Naive thymus-derived CD4-positive, alpha-beta T cell (primary cell): Measurements from ENCODE around the gene B4GALNT3. TPM values are rescaled to one million over a fixed set of nuclear protein-coding genes. Genes with fewer than 3 reads are reported as not detected.

Experiments used
- ATAC-seq: fragments of 150-1000 bp; cut with Tn5 transposase; 2 replicates; pipeline ENCODE4 v1.10.0; 2021; ENCODE audit warnings: mild to moderate bottlenecking, moderate library complexity
- CTCF ChIA-PET: fragments of 350-600 bp; sonication (Branson Sonifier 250); formaldehyde crosslinking; loops from one replicate; lab custom pipeline; 2021; ENCODE audit warnings: antibody characterized with exemption; lab: Charles Lee
- POLR2A ChIA-PET: fragments of 350-600 bp; sonication (Branson Sonifier 250); formaldehyde crosslinking; loops from one replicate; lab custom pipeline; 2021; ENCODE audit warnings: antibody characterized with exemption, inconsistent platforms; lab: Charles Lee
- DNase-seq, 9 donors: peaks; one replicate each; pipeline versions ENCODE4 v3.0.0 to v3.0.0-alpha.2; 2020 to 2022; ENCODE audit warnings: mixed read lengths in 1 of 9
- H3K27ac ChIP-seq: one replicate; pipeline ENCODE4 v1.7.0; 2013; ENCODE audit warnings: mild to moderate bottlenecking, low read depth, low read length, moderate library complexity
- H3K27me3 ChIP-seq, 2 donors: one replicate each; pipeline ENCODE4 v1.7.0; 2013; ENCODE audit warnings: low read length in 2 of 2, mild to moderate bottlenecking in 2 of 2, moderate library complexity in 2 of 2; ENCODE audit not compliant: control insufficient read depth in 2 of 2, insufficient read depth in 2 of 2
- H3K36me3 ChIP-seq, 3 experiments: 1 replicate in 2 of 3; 2 replicates in 1 of 3; pipeline ENCODE4 v1.7.0; 2013; ENCODE audit warnings: low read length in 3 of 3, mild to moderate bottlenecking in 3 of 3, moderate library complexity in 1 of 3; ENCODE audit not compliant: insufficient read depth in 3 of 3, control insufficient read depth in 2 of 3
- H3K4me1 ChIP-seq, 2 donors: one replicate each; pipeline ENCODE4 v1.7.0; 2013; ENCODE audit warnings: low read length in 2 of 2, mild to moderate bottlenecking in 2 of 2, moderate library complexity in 1 of 2; ENCODE audit not compliant: control insufficient read depth in 2 of 2, insufficient read depth in 2 of 2
- H3K4me3 ChIP-seq: 2 replicates; pipeline ENCODE4 v1.7.0; 2013; ENCODE audit warnings: mild to moderate bottlenecking, low read length
- H3K9me3 ChIP-seq, 3 experiments: 1 replicate in 2 of 3; 2 replicates in 1 of 3; pipeline ENCODE4 v1.7.0; 2013; ENCODE audit warnings: low read length in 3 of 3; ENCODE audit not compliant: control insufficient read depth in 2 of 3
- H3K27ac Mint-ChIP-seq, 9 donors: one replicate each; pipeline ENCODE4 v1.8.0; 2020 to 2022; ENCODE audit warnings: mixed read lengths in 9 of 9, mild to moderate bottlenecking in 8 of 9, moderate library complexity in 5 of 9, inconsistent platforms in 2 of 9
- H3K27me3 Mint-ChIP-seq, 5 donors: one replicate each; pipeline ENCODE4 v1.8.0; 2021 to 2022; ENCODE audit warnings: mixed read lengths in 5 of 5, mild to moderate bottlenecking in 1 of 5
- H3K36me3 Mint-ChIP-seq, 5 donors: one replicate each; pipeline ENCODE4 v1.8.0; 2020 to 2022; ENCODE audit warnings: mixed read lengths in 5 of 5, mild to moderate bottlenecking in 3 of 5, inconsistent platforms in 1 of 5
- H3K4me1 Mint-ChIP-seq, 7 donors: one replicate each; pipeline ENCODE4 v1.8.0; 2020 to 2022; ENCODE audit warnings: mixed read lengths in 7 of 7, mild to moderate bottlenecking in 3 of 7, inconsistent platforms in 1 of 7
- H3K4me3 Mint-ChIP-seq, 10 donors: one replicate each; pipeline ENCODE4 v1.8.0; 2020 to 2022; ENCODE audit warnings: mild to moderate bottlenecking in 10 of 10, mixed read lengths in 10 of 10, moderate library complexity in 6 of 10, inconsistent platforms in 2 of 10
- H3K9me3 Mint-ChIP-seq, 11 donors: one replicate each; pipeline ENCODE4 v1.8.0; 2020 to 2022; ENCODE audit warnings: mixed read lengths in 11 of 11, mild to moderate bottlenecking in 4 of 11, inconsistent platforms in 1 of 11, moderate library complexity in 1 of 11
- intact Hi-C, 2 donors: fragments of 100-400 bp; cut with micrococcal nuclease; formaldehyde crosslinking; loops; one replicate each; pipeline ENCODE4 v1.15.1; 2023
- polyA plus RNA-seq, 2 donors: library from polyadenylated mRNA; unstranded; fragments of 300-500 nt; fragmentation: Illumina TruSeq; gene quantifications; one replicate each; pipeline ENCODE4 v1.2.3, GENCODE V29; 2021
- total RNA-seq, 6 experiments: library from RNA in 5 of 6; stranded (reverse) in 5 of 6; gene quantifications; 1 replicate in 5 of 6; 2 replicates in 1 of 6; pipeline ENCODE4 v1.2.3 and lab custom pipeline; 2021 to 2026

B4GALNT3 gene
- total and polyA plus RNA-seq, 7 experiments from 2014 or later, result 0.21 to 12.2 (median 1.3) TPM

GRCh38 chr12:509500-509899, 49.8 kb downstream of the B4GALNT3 start:
- Mint-ChIP-seq H3K27ac (no peak overlapping the region), H3K36me3 (peaks cover 0 to 4% (median 0%) of the 10 kb centered on the region in 5 donors), H3K4me3 (no peak overlapping the region), H3K4me1 (peaks cover 0 to 5% (median 0%) of the 10 kb centered on the region in 7 donors), H3K9me3 (no peaks in the 10 kb centered on the region), H3K27me3 (peaks cover 0 to 17% (median 9%) of the 10 kb centered on the region in 5 donors)
- Histone ChIP-seq H3K27me3 (no peaks in the 10 kb centered on the region), H3K9me3 (no peaks in the 10 kb centered on the region), H3K4me3 (no peak overlapping the region), H3K4me1 (no peaks in the 10 kb centered on the region), H3K36me3 (no peaks in the 10 kb centered on the region), H3K27ac (no peak overlapping the region)
- CTCF ChIA-PET, result no interaction called here
- DNase-seq (no peak), ATAC-seq (no peak)
- intact Hi-C loops, result no loop called here
- POLR2A ChIA-PET, result no interaction called here

- Histone ChIP-seq H3K36me3 (no peaks in the 10 kb centered on the region), H3K27ac (no peak overlapping the region), H3K4me3 (no peak overlapping the region), H3K4me1 (no peaks in the 10 kb centered on the region), H3K9me3 (no peaks in the 10 kb centered on the region), H3K27me3 (no peaks in the 10 kb centered on the region)
- POLR2A ChIA-PET, result interaction anchor here (0.7 kb wide), 1 partner anchor 52 kb away, joined by 4 read pairs; no protein-coding TSS in a partner anchor
- Mint-ChIP-seq H3K9me3 (no peaks in the 10 kb centered on the region), H3K27ac (no peak overlapping the region), H3K4me3 (no peak overlapping the region), H3K27me3 (peaks cover 0 to 15% (median 9%) of the 10 kb centered on the region in 5 donors), H3K36me3 (peaks cover 0 to 4% (median 0%) of the 10 kb centered on the region in 5 donors), H3K4me1 (peaks cover 0 to 5% (median 0%) of the 10 kb centered on the region in 7 donors)
- DNase-seq, result no peak
- ATAC-seq, result no peak
- intact Hi-C loops, result no loop called here
- CTCF ChIA-PET, result interaction anchor here (0.7 kb wide), 1 partner anchor 111 kb away, joined by 4 read pairs; no protein-coding TSS in a partner anchor
Measured at GRCh38 chr12:510071-510825, 50.5 kb downstream of the B4GALNT3 start.

GRCh38 chr12:512933-513332, 53.2 kb downstream of the B4GALNT3 start:
- H3K9me3 Mint-ChIP-seq, result no peaks in the 10 kb centered on the region
- H3K4me3 Mint-ChIP-seq, result no peak overlapping the region
- POLR2A ChIA-PET, result no interaction called here
- peaks cover 0 to 5% (median 0%) of the 10 kb centered on the region in 7 donors for H3K4me1 Mint-ChIP-seq
- H3K36me3 Mint-ChIP-seq, result peaks cover 0 to 4% (median 0%) of the 10 kb centered on the region in 5 donors
- CTCF ChIA-PET, result no interaction called here
- H3K9me3 ChIP-seq, result no peaks in the 10 kb centered on the region
- no peak overlapping the region for H3K27ac ChIP-seq
- H3K36me3 ChIP-seq, result no peaks in the 10 kb centered on the region
- H3K4me3 ChIP-seq, result no peak overlapping the region
- H3K4me1 ChIP-seq, result no peaks in the 10 kb centered on the region
- ATAC-seq (no peak), DNase-seq (no peak)
- H3K27me3 ChIP-seq, result peaks cover 0 to 3% of the 10 kb centered on the region in 2 donors
- intact Hi-C loops, result no loop called here
- peaks cover 0 to 11% (median 7%) of the 10 kb centered on the region in 5 donors for H3K27me3 Mint-ChIP-seq
- no peak overlapping the region for H3K27ac Mint-ChIP-seq

GRCh38 chr12:513446-513845, 53.7 kb downstream of the B4GALNT3 start:
- DNase-seq (no peak), ATAC-seq (no peak)
- POLR2A ChIA-PET, result no interaction called here
- Histone ChIP-seq H3K9me3 (no peaks in the 10 kb centered on the region), H3K27me3 (peaks cover 0 to 3% of the 10 kb centered on the region in 2 donors), H3K27ac (no peak overlapping the region), H3K36me3 (no peaks in the 10 kb centered on the region), H3K4me3 (no peak overlapping the region), H3K4me1 (no peaks in the 10 kb centered on the region)
- H3K36me3 Mint-ChIP-seq, result peaks cover 0 to 4% (median 0%) of the 10 kb centered on the region in 5 donors
- intact Hi-C loops, result no loop called here
- H3K4me1 Mint-ChIP-seq, result peaks cover 0 to 5% (median 0%) of the 10 kb centered on the region in 7 donors
- H3K9me3 Mint-ChIP-seq, result no peaks in the 10 kb centered on the region
- H3K27ac Mint-ChIP-seq, result no peak overlapping the region
- H3K27me3 Mint-ChIP-seq, result peaks cover 0 to 14% (median 9%) of the 10 kb centered on the region in 5 donors
- no peak overlapping the region for H3K4me3 Mint-ChIP-seq
- CTCF ChIA-PET, result no interaction called here

- Mint-ChIP-seq H3K4me1 (no peaks in the 10 kb centered on the region), H3K9me3 (no peaks in the 10 kb centered on the region), H3K27me3 (peaks cover 0 to 24% (median 11%) of the 10 kb centered on the region in 5 donors), H3K36me3 (peaks cover 0 to 4% (median 0%) of the 10 kb centered on the region in 5 donors), H3K27ac (no peak overlapping the region), H3K4me3 (no peak overlapping the region)
- POLR2A ChIA-PET, result no interaction called here
- H3K4me3 ChIP-seq, result no peak overlapping the region
- H3K4me1 ChIP-seq, result no peaks in the 10 kb centered on the region
- H3K36me3 ChIP-seq, result no peaks in the 10 kb centered on the region
- ATAC-seq, result no peak
- no peak overlapping the region for H3K27ac ChIP-seq
- CTCF ChIA-PET, result no interaction called here
- H3K27me3 ChIP-seq, result peaks cover 0 to 3% of the 10 kb centered on the region in 2 donors
- DNase-seq, result no peak
- intact Hi-C loops, result no loop called here
- no peaks in the 10 kb centered on the region for H3K9me3 ChIP-seq
Measured at GRCh38 chr12:517538-517937, 57.8 kb downstream of the B4GALNT3 start.

- Mint-ChIP-seq H3K27me3 (peaks cover 0 to 16% (median 11%) of the 10 kb centered on the region in 5 donors), H3K9me3 (no peaks in the 10 kb centered on the region), H3K36me3 (no peaks in the 10 kb centered on the region), H3K27ac (no peak overlapping the region), H3K4me3 (no peak overlapping the region), H3K4me1 (no peaks in the 10 kb centered on the region)
- Histone ChIP-seq H3K4me3 (no peak overlapping the region), H3K9me3 (no peaks in the 10 kb centered on the region), H3K36me3 (no peaks in the 10 kb centered on the region), H3K27ac (no peak overlapping the region), H3K27me3 (peaks cover 0 to 3% of the 10 kb centered on the region in 2 donors), H3K4me1 (no peaks in the 10 kb centered on the region)
- intact Hi-C loops, result no loop called here
- ChIA-PET CTCF (no interaction called here), POLR2A (no interaction called here)
- ATAC-seq (no peak), DNase-seq (no peak)
Measured at GRCh38 chr12:520119-520518, 60.4 kb downstream of the B4GALNT3 start.
